IMR-90 (cell line): ENCODE data around the gene SYVN1. TPM values are rescaled to one million over a fixed set of nuclear protein-coding genes. Genes with fewer than 3 reads are reported as not detected.

ENCODE experiments used
- ATAC-seq: fragments of 200-7000 bp; cut with Tn5 transposase; 2 replicates; pipeline ENCODE4 v1.9.1; 2020; ENCODE audit warnings: low read depth, mild to moderate bottlenecking, moderate library complexity
- BruUV-seq: library from RNA; stranded (reverse); fragments of 400-500 nt; replicated peaks from 2 replicates; lab custom pipeline; 2021; lab: Mats Ljungman, UMichigan
- CTCF ChIA-PET: fragments of 300-600 bp; formaldehyde crosslinking; extraction: SDS; loops from one replicate; lab custom pipeline; 2021; ENCODE audit warnings: antibody characterized with exemption; lab: Yijun Ruan, JAX
- POLR2A ChIA-PET: fragments of 300-600 bp; sonication (Branson Sonifier 250); formaldehyde crosslinking; loops from one replicate; lab custom pipeline; 2022; ENCODE audit warnings: antibody characterized with exemption; ENCODE audit not compliant: unreplicated experiment; lab: Charles Lee
- DNase-seq: peaks from one replicate; pipeline ENCODE4 v3.0.0; 2013
- H2AFZ ChIP-seq: replicated peaks from 2 replicates; pipeline ENCODE3; 2013; ENCODE audit warnings: low read length, mild to moderate bottlenecking; ENCODE audit not compliant: poor library complexity
- H2AK5ac ChIP-seq: 2 replicates; pipeline ENCODE4 v1.6.1; 2013; ENCODE audit warnings: low read depth, low read length, inconsistent platforms
- H2AK9ac ChIP-seq: replicated peaks from 2 replicates; pipeline ENCODE3; 2013; ENCODE audit warnings: mild to moderate bottlenecking, low read depth, low read length, moderate library complexity; ENCODE audit not compliant: poor library complexity
- H2BK120ac ChIP-seq: 2 replicates; pipeline ENCODE4 v1.6.1; 2013; ENCODE audit warnings: low read depth, low read length, inconsistent platforms
- H2BK15ac ChIP-seq: 3 replicates; pipeline ENCODE4 v1.6.1; 2013; ENCODE audit warnings: low read depth, low read length, inconsistent platforms
- H2BK20ac ChIP-seq: 2 replicates; pipeline ENCODE4 v1.6.1; 2013; ENCODE audit warnings: low read depth, mild to moderate bottlenecking, inconsistent platforms, low read length, moderate library complexity
- H2BK5ac ChIP-seq: 2 replicates; pipeline ENCODE4 v1.6.1; 2013; ENCODE audit warnings: mild to moderate bottlenecking, low read depth, low read length, inconsistent platforms; ENCODE audit not compliant: poor library complexity, severe bottlenecking
- H3K14ac ChIP-seq: replicated peaks from 2 replicates; pipeline ENCODE4 v1.6.1; 2013; ENCODE audit warnings: low read depth, low read length, inconsistent platforms
- H3K18ac ChIP-seq: 2 replicates; pipeline ENCODE4 v1.6.1; 2013; ENCODE audit warnings: low read depth, low read length, control low read depth
- H3K23ac ChIP-seq: 2 replicates; pipeline ENCODE4 v1.6.1; 2013; ENCODE audit warnings: low read depth, low read length, inconsistent platforms
- H3K27ac ChIP-seq: 2 replicates; pipeline ENCODE4 v1.5.1; 2013; ENCODE audit warnings: mild to moderate bottlenecking, control low read depth, low read length; ENCODE audit not compliant: insufficient read depth
- H3K27me3 ChIP-seq: 2 replicates; pipeline ENCODE4 v1.6.1; 2013; ENCODE audit warnings: low read length; ENCODE audit not compliant: control insufficient read depth, insufficient read depth
- H3K36me3 ChIP-seq: 2 replicates; pipeline ENCODE4 v1.6.1; 2013; ENCODE audit warnings: low read length, mixed read lengths; ENCODE audit not compliant: control insufficient read depth, insufficient read depth
- H3K4ac ChIP-seq: 2 replicates; pipeline ENCODE4 v1.6.1; 2013; ENCODE audit warnings: low read depth, low read length, inconsistent platforms
- H3K4me1 ChIP-seq: 2 replicates; pipeline ENCODE4 v1.6.1; 2013; ENCODE audit warnings: low read length, mixed read lengths; ENCODE audit not compliant: control insufficient read depth, insufficient read depth
- H3K4me2 ChIP-seq: 2 replicates; pipeline ENCODE4 v1.6.1; 2013; ENCODE audit warnings: low read depth, mild to moderate bottlenecking, control low read depth, low read length, moderate library complexity
- H3K4me3 ChIP-seq: 2 replicates; pipeline ENCODE4 v1.5.1; 2013; ENCODE audit warnings: low read depth, mild to moderate bottlenecking, control low read depth, low read length, moderate library complexity; ENCODE audit not compliant: insufficient read depth
- H3K56ac ChIP-seq: 2 replicates; pipeline ENCODE4 v1.6.1; 2013; ENCODE audit warnings: low read length, inconsistent platforms; ENCODE audit not compliant: insufficient read depth; ENCODE audit errors: extremely low read depth
- H3K79me1 ChIP-seq, 2 experiments: 2 replicates each; pipeline ENCODE4 v1.6.1; 2013; ENCODE audit warnings: low read length in 2 of 2, inconsistent platforms in 1 of 2, low read depth in 1 of 2
- H3K9ac ChIP-seq: 2 replicates; pipeline ENCODE4 v1.6.1; 2013; ENCODE audit warnings: low read depth, low read length, control low read depth
- H3K9me1 ChIP-seq: 2 replicates; pipeline ENCODE4 v1.6.1; 2013; ENCODE audit warnings: low read length, inconsistent platforms; ENCODE audit not compliant: insufficient read depth
- H3K9me3 ChIP-seq: 2 replicates; pipeline ENCODE4 v1.6.1; 2013; ENCODE audit warnings: low read length; ENCODE audit not compliant: control insufficient read depth, insufficient read depth
- H4K20me1 ChIP-seq: 2 replicates; pipeline ENCODE4 v1.6.1; 2013; ENCODE audit warnings: low read length, inconsistent platforms; ENCODE audit not compliant: insufficient read depth
- H4K5ac ChIP-seq: 2 replicates; pipeline ENCODE4 v1.6.1; 2013; ENCODE audit warnings: mild to moderate bottlenecking, low read depth, low read length, control low read depth
- H4K8ac ChIP-seq, 2 experiments: 2 replicates each; pipeline ENCODE4 v1.6.1; 2013; ENCODE audit warnings: low read depth in 2 of 2, low read length in 2 of 2, control low read depth in 1 of 2, inconsistent platforms in 1 of 2
- H4K91ac ChIP-seq: 2 replicates; pipeline ENCODE4 v1.6.1; 2013; ENCODE audit warnings: low read depth, low read length, inconsistent platforms; ENCODE audit not compliant: insufficient read depth
- BHLHE40 ChIP-seq: fragments of 150-350 bp; IDR thresholded peaks from 2 replicates; pipeline ENCODE4 v1.6.1; 2016; ENCODE audit warnings: mild to moderate bottlenecking, low read depth, low read length
- CEBPB ChIP-seq: IDR thresholded peaks from 2 replicates; pipeline ENCODE4 v1.6.1; 2012; ENCODE audit warnings: low read depth, low read length, improper control_type of control experiment
- CHD1 ChIP-seq: IDR thresholded peaks from 2 replicates; pipeline ENCODE4 v1.6.1; 2012; ENCODE audit warnings: low read depth, low read length, improper control_type of control experiment
- FOS ChIP-seq: fragments of 150-350 bp; IDR thresholded peaks from 2 replicates; pipeline ENCODE4 v1.6.1; 2016; ENCODE audit warnings: low read depth, low read length
- MAFK ChIP-seq: IDR thresholded peaks from 2 replicates; pipeline ENCODE4 v1.6.1; 2012; ENCODE audit warnings: low read depth, low read length, improper control_type of control experiment
- MAZ ChIP-seq: IDR thresholded peaks from 2 replicates; pipeline ENCODE4 v1.6.1; 2012; ENCODE audit warnings: low read depth, mild to moderate bottlenecking, low read length, improper control_type of control experiment, moderate library complexity, borderline replicate concordance
- MXI1 ChIP-seq: IDR thresholded peaks from 2 replicates; pipeline ENCODE4 v1.6.1; 2012; ENCODE audit warnings: low read depth, mild to moderate bottlenecking, low read length, moderate library complexity, borderline replicate concordance
- NFE2L2 ChIP-seq: fragments of 150-350 bp; IDR thresholded peaks from 2 replicates; pipeline ENCODE4 v1.6.1; 2016; ENCODE audit warnings: low read depth, mild to moderate bottlenecking, low read length
- POLR2A ChIP-seq: IDR thresholded peaks from 2 replicates; pipeline ENCODE4 v1.6.1; 2012; ENCODE audit warnings: mild to moderate bottlenecking, low read depth, low read length
- RAD21 ChIP-seq: IDR thresholded peaks from 2 replicates; pipeline ENCODE4 v1.6.1; 2012; ENCODE audit warnings: low read length, improper control_type of control experiment
- SMC3 ChIP-seq: fragments of 150-350 bp; IDR thresholded peaks from 2 replicates; pipeline ENCODE4 v1.6.1; 2016; ENCODE audit warnings: low read depth, mild to moderate bottlenecking, antibody characterized with exemption, low read length, moderate library complexity
- WGBS, 2 experiments: methylation state at CpG; one replicate each; pipeline versions ENCODE4 v1.1.5 to v1.1.7; 2013; ENCODE audit warnings: missing lambda C conversion rate in 2 of 2; ENCODE audit not compliant: insufficient read length in 1 of 2; ENCODE audit errors: extremely low coverage in 2 of 2; 5-methylcytosine and 5-hydroxymethylcytosine counted together
- dilution Hi-C: fragments of 300-500 bp; cut with HindIII; formaldehyde crosslinking; loops from one replicate; pipeline ENCODE4 v1.14.3; 2018; ENCODE audit warnings: low sequenced_read_pairs; ENCODE audit not compliant: unreplicated experiment
- in situ Hi-C: fragments of 300-500 bp; cut with MboI; formaldehyde crosslinking; loops from 3 replicates; pipeline ENCODE4 v1.14.3; 2019; ENCODE audit warnings: low sequenced_read_pairs, inconsistent platforms, mixed read lengths
- intact Hi-C: fragments of 100-400 bp; cut with micrococcal nuclease; formaldehyde crosslinking; loops from 2 replicates; pipeline ENCODE4 v1.10.0; 2022
- polyA plus RNA-seq, 3 experiments: library from polyadenylated mRNA; depleted of rRNA; stranded (reverse); fragments of >200 nt; gene quantifications; 2 replicates each; pipeline ENCODE4 v1.2.3, GENCODE V29; 2012; ENCODE audit warnings: low replicate concordance in 1 of 3
- total RNA-seq: library from RNA; depleted of rRNA; stranded (reverse); fragments of >200 nt; gene quantifications from 2 replicates; pipeline ENCODE4 v1.2.3, GENCODE V29; 2012
- TF ChIP-seq, protein P1 (sequence below): fragments of 150-350 bp; IDR thresholded peaks from 2 replicates; pipeline ENCODE4 v1.6.1; 2016; ENCODE audit warnings: low read depth, mild to moderate bottlenecking, low read length, moderate library complexity, borderline replicate concordance
- TF ChIP-seq, protein P2 (sequence below): conservative IDR thresholded peaks from 2 replicates; pipeline ENCODE4 v1.5.1; 2012; ENCODE audit warnings: mild to moderate bottlenecking, low read depth, low read length, improper control_type of control experiment

SYVN1 gene
- total and polyA plus RNA-seq, 2 of the 4 experiments (the other 2 are of a cell fraction), result 9.5 to 52.9 TPM

- no peaks in the 10 kb centered on the region for H3K27me3 ChIP-seq
- CTCF ChIA-PET, result interaction anchor here (1.1 kb wide), 1 partner anchor 8 kb away, joined by 5 read pairs; no protein-coding TSS in a partner anchor
- H3K9me3 ChIP-seq, result no peaks in the 10 kb centered on the region
- no peak overlapping the region for H2BK5ac ChIP-seq
- H4K5ac ChIP-seq, result no peak overlapping the region
- H3K4me2 ChIP-seq, result no peak overlapping the region
- H2AK9ac ChIP-seq, result no peak overlapping the region
- H2AK5ac ChIP-seq, result no peak overlapping the region
- no peak overlapping the region for H2BK15ac ChIP-seq
- intact Hi-C loops (no loop called here), in situ Hi-C loops (no loop called here), dilution Hi-C loops (no loop called here)
- H3K27ac ChIP-seq, result no peak overlapping the region; the same call in 1 of the 2 replicates
- POLR2A ChIA-PET, result no interaction called here
- no TSS peak for BruUV-seq
- H3K4ac ChIP-seq, result no peak overlapping the region
- H3K56ac ChIP-seq, result no peak overlapping the region
- H3K14ac ChIP-seq, result no peak overlapping the region
- 67% methylated on average over 1 of the region's 8 CpGs; no CpG with 5 or more reads in 1 of the 2 experiments for WGBS, 2 experiments
- no peak overlapping the region for H3K9ac ChIP-seq
- H3K9me1 ChIP-seq, result peaks cover 11% of the 10 kb centered on the region
- peak; percentile 52 for DNase-seq
- TF ChIP-seq RAD21 (no peak), MAZ (no peak), CHD1 (no peak), FOS (no peak), MXI1 (no peak), POLR2A (no peak), SMC3 (no peak), BHLHE40 (no peak), MAFK (no peak), NFE2L2 (no peak), CEBPB (no peak)
- TF ChIP-seq, protein P1, sequence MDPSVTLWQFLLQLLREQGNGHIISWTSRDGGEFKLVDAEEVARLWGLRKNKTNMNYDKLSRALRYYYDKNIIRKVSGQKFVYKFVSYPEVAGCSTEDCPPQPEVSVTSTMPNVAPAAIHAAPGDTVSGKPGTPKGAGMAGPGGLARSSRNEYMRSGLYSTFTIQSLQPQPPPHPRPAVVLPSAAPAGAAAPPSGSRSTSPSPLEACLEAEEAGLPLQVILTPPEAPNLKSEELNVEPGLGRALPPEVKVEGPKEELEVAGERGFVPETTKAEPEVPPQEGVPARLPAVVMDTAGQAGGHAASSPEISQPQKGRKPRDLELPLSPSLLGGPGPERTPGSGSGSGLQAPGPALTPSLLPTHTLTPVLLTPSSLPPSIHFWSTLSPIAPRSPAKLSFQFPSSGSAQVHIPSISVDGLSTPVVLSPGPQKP, result no peak
- TF ChIP-seq, protein P2, sequence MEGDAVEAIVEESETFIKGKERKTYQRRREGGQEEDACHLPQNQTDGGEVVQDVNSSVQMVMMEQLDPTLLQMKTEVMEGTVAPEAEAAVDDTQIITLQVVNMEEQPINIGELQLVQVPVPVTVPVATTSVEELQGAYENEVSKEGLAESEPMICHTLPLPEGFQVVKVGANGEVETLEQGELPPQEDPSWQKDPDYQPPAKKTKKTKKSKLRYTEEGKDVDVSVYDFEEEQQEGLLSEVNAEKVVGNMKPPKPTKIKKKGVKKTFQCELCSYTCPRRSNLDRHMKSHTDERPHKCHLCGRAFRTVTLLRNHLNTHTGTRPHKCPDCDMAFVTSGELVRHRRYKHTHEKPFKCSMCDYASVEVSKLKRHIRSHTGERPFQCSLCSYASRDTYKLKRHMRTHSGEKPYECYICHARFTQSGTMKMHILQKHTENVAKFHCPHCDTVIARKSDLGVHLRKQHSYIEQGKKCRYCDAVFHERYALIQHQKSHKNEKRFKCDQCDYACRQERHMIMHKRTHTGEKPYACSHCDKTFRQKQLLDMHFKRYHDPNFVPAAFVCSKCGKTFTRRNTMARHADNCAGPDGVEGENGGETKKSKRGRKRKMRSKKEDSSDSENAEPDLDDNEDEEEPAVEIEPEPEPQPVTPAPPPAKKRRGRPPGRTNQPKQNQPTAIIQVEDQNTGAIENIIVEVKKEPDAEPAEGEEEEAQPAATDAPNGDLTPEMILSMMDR, result no peak
- peaks cover 5% of the 10 kb centered on the region for H3K36me3 ChIP-seq
- H3K23ac ChIP-seq, result no peak overlapping the region
- H2BK120ac ChIP-seq, result no peak overlapping the region
- no peak overlapping the region for H4K91ac ChIP-seq
- peaks cover 3% of the 10 kb centered on the region; the same call in 1 of the 2 replicates for H4K20me1 ChIP-seq
- ATAC-seq, result peak; percentile 79
- no peak overlapping the region for H3K18ac ChIP-seq
- H3K79me1 ChIP-seq, result peaks cover 17 to 55% of the 10 kb centered on the region in 2 experiments
- no peak overlapping the region for H2BK20ac ChIP-seq
- no peak overlapping the region for H3K4me3 ChIP-seq
- H4K8ac ChIP-seq, result no peak overlapping the region
- H2AFZ ChIP-seq, result no peak overlapping the region
- peaks cover 4% of the 10 kb centered on the region for H3K4me1 ChIP-seq
Measured at GRCh38 chr11:65102142-65103095, 31.9 kb downstream of the SYVN1 start.
